Caco-2 (cell line): ENCODE results near the gene ATP5PD. TPM values are rescaled to one million over a fixed set of nuclear protein-coding genes. Genes with fewer than 3 reads are reported as not detected.

Experiments
- BruUV-seq: library from RNA; stranded (reverse); fragments of 400-500 nt; replicated peaks from 2 replicates; lab custom pipeline; 2021; lab: Mats Ljungman, UMichigan
- CTCF ChIA-PET: fragments of 300-600 bp; sonication (Branson Sonifier 250); formaldehyde crosslinking; loops from one replicate; lab custom pipeline; 2022; ENCODE audit warnings: antibody characterized with exemption; lab: Charles Lee
- POLR2A ChIA-PET: fragments of 300-600 bp; sonication (Branson Sonifier 250); formaldehyde crosslinking; loops from one replicate; lab custom pipeline; 2022; ENCODE audit warnings: antibody characterized with exemption; lab: Charles Lee
- DNase-seq, 2 experiments: peaks; one replicate each; pipeline versions ENCODE4 v3.0.0 to v3.0.0-alpha.2; 2020 to 2022
- H3K27me3 ChIP-seq: replicated peaks from 2 replicates; pipeline ENCODE4 v1.6.0; 2011; ENCODE audit warnings: low read length; ENCODE audit not compliant: control insufficient read depth, insufficient read depth
- H3K36me3 ChIP-seq: 2 replicates; pipeline ENCODE4 v1.5.1; 2011; ENCODE audit warnings: low read length; ENCODE audit not compliant: control insufficient read depth, insufficient read depth
- H3K4me1 ChIP-seq: fragments of 250-450 bp; sonication (Bioruptor Pico); 2 replicates; pipeline ENCODE4 v1.5.1; 2020; ENCODE audit warnings: mild to moderate bottlenecking
- H3K4me3 ChIP-seq: 2 replicates; pipeline ENCODE4 v1.5.1; 2011; ENCODE audit warnings: low read depth, mild to moderate bottlenecking, control low read depth, low read length
- H3K9me3 ChIP-seq: fragments of 250-450 bp; sonication (Bioruptor Pico); 2 replicates; pipeline ENCODE4 v1.5.1; 2020; ENCODE audit warnings: mild to moderate bottlenecking, moderate library complexity
- H3K27ac Mint-ChIP-seq: one replicate; pipeline ENCODE4 v1.8.0; 2022; ENCODE audit warnings: mixed read lengths; ENCODE audit not compliant: unreplicated experiment
- H3K27me3 Mint-ChIP-seq: one replicate; pipeline ENCODE4 v1.8.0; 2022; ENCODE audit warnings: mixed read lengths; ENCODE audit not compliant: insufficient read depth, unreplicated experiment
- H3K36me3 Mint-ChIP-seq: one replicate; pipeline ENCODE4 v1.8.0; 2022; ENCODE audit warnings: mild to moderate bottlenecking, mixed read lengths; ENCODE audit not compliant: insufficient read depth, unreplicated experiment
- H3K4me1 Mint-ChIP-seq: one replicate; pipeline ENCODE4 v1.8.0; 2022; ENCODE audit warnings: low read depth, mixed read lengths; ENCODE audit not compliant: unreplicated experiment
- H3K4me3 Mint-ChIP-seq: one replicate; pipeline ENCODE4 v1.8.0; 2022; ENCODE audit warnings: mild to moderate bottlenecking, moderate library complexity, mixed read lengths; ENCODE audit not compliant: unreplicated experiment
- H3K9me3 Mint-ChIP-seq: one replicate; pipeline ENCODE4 v1.8.0; 2022; ENCODE audit warnings: mixed read lengths; ENCODE audit not compliant: unreplicated experiment
- intact Hi-C: fragments of 100-400 bp; cut with micrococcal nuclease; formaldehyde crosslinking; loops from one replicate; pipeline ENCODE4 v1.10.0; 2022; ENCODE audit not compliant: unreplicated experiment
- total RNA-seq: library from RNA; stranded (reverse); gene quantifications from 2 replicates; pipeline ENCODE4 v1.2.3, GENCODE V29; 2022
- TF ChIP-seq, protein P1 (sequence below), 2 experiments: fragments of 200-600 bp in 1 of 2; IDR thresholded peaks; 1 replicate in 1 of 2; 2 replicates in 1 of 2; pipeline versions ENCODE4 v1.5.1 to v1.8.0; 2011 to 2022; ENCODE audit warnings: antibody characterized with exemption in 1 of 2, control low read depth in 1 of 2, inconsistent platforms in 1 of 2, low read depth in 1 of 2, low read length in 1 of 2, mild to moderate bottlenecking in 1 of 2, moderate library complexity in 1 of 2; ENCODE audit not compliant: insufficient read depth in 1 of 2, severe bottlenecking in 1 of 2, unreplicated experiment in 1 of 2

Gene ATP5PD
- total RNA-seq, 1 experiment from 2014 or later: 316 TPM

DNA sequence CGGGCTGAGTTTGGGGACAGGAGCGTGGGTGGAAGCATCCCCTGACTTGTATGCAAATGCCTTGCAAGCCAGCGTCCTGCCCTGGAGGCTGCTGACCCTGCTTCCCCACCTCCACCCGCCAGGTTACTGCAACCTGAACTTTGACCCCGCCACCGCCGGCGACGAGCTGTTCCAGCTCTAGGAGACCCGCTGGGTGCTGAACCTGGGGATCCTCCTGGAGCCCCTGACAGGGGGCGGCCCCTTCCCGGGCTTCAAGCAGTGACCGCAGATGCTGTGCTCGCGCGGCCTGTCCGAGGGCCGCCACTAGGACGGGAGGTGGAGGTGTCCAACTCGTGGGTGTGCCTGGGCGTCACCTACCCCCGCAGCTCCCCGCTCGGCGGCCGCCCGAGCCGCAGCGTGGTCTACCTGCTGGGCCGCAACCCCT is 30.3 kb upstream of the ATP5PD start:
- TF ChIP-seq, protein P1, sequence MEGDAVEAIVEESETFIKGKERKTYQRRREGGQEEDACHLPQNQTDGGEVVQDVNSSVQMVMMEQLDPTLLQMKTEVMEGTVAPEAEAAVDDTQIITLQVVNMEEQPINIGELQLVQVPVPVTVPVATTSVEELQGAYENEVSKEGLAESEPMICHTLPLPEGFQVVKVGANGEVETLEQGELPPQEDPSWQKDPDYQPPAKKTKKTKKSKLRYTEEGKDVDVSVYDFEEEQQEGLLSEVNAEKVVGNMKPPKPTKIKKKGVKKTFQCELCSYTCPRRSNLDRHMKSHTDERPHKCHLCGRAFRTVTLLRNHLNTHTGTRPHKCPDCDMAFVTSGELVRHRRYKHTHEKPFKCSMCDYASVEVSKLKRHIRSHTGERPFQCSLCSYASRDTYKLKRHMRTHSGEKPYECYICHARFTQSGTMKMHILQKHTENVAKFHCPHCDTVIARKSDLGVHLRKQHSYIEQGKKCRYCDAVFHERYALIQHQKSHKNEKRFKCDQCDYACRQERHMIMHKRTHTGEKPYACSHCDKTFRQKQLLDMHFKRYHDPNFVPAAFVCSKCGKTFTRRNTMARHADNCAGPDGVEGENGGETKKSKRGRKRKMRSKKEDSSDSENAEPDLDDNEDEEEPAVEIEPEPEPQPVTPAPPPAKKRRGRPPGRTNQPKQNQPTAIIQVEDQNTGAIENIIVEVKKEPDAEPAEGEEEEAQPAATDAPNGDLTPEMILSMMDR (IDR thresholded peaks at IDR 0.05; ENCODE audit: insufficient read depth in 1 of 2, low read depth in 1 of 2, low read length in 1 of 2, severe bottlenecking in 1 of 2, unreplicated experiment in 1 of 2): peak in 1 of 2 experiments; percentile 15
- CTCF ChIA-PET: interaction anchor here (0.6 to 1.6 kb wide), 10 partner anchors 10 to 144 kb away, joined by 3 to 10 read pairs (median 6); partner anchors contain the start of genes ARMC7 and SLC16A5
- POLR2A ChIA-PET: interaction anchor here (0.5 to 2.2 kb wide), 15 partner anchors 11 to 125 kb away, joined by 3 to 45 read pairs (median 4); partner anchors contain the start of genes ARMC7, ATP5PD, JPT1 and KCTD2

GRCh38 chr17:75075597-75076336 is 29.0 kb upstream of the ATP5PD start:
- peaks cover 11% of the 10 kb centered on the region for H3K36me3 Mint-ChIP-seq
- no TSS peak for BruUV-seq
- no peak overlapping the region for H3K4me3 Mint-ChIP-seq
- H3K9me3 Mint-ChIP-seq: no peaks in the 10 kb centered on the region
- no peak overlapping the region for H3K4me3 ChIP-seq
- no peaks in the 10 kb centered on the region for H3K36me3 ChIP-seq
- TF ChIP-seq, protein P1 (IDR thresholded peaks at IDR 0.05; ENCODE audit: insufficient read depth in 1 of 2, low read depth in 1 of 2, low read length in 1 of 2, severe bottlenecking in 1 of 2, unreplicated experiment in 1 of 2): no peak
- peak overlapping the region; percentile 79 for H3K27ac Mint-ChIP-seq
- ChIA-PET POLR2A (interaction anchor here (0.6 to 2.2 kb wide), 3 partner anchors 12 to 27 kb away, joined by 4 to 45 read pairs (median 5); partner anchors contain the start of gene SLC16A5), CTCF (interaction anchor here (0.6 to 1.6 kb wide), 6 partner anchors 30 to 115 kb away, joined by 3 to 8 read pairs (median 5); no protein-coding TSS in a partner anchor)
- H3K9me3 ChIP-seq: no peaks in the 10 kb centered on the region
- H3K4me1 ChIP-seq: peaks cover 32% of the 10 kb centered on the region
- no peaks in the 10 kb centered on the region for H3K27me3 Mint-ChIP-seq
- intact Hi-C loops: loop anchor here (2.0 kb wide), 2 partner anchors 29 to 41 kb away; no protein-coding TSS in a partner anchor
- H3K27me3 ChIP-seq: no peaks in the 10 kb centered on the region
- H3K4me1 Mint-ChIP-seq: peaks cover 20% of the 10 kb centered on the region
- no peak for DNase-seq

More for the DNA sequence above, 30.3 kb upstream of the ATP5PD start:
- TSS peak; percentile 45 for BruUV-seq
- DNase-seq: peak; percentile 94
- H3K4me1 ChIP-seq: peaks cover 32% of the 10 kb centered on the region
- Mint-ChIP-seq H3K4me3 (peak overlapping the region; percentile 95), H3K27ac (peak overlapping the region; percentile 93), H3K4me1 (peaks cover 17% of the 10 kb centered on the region), H3K27me3 (no peaks in the 10 kb centered on the region), H3K36me3 (peaks cover 11% of the 10 kb centered on the region), H3K9me3 (no peaks in the 10 kb centered on the region)
- H3K27me3 ChIP-seq: no peaks in the 10 kb centered on the region
- no peaks in the 10 kb centered on the region for H3K9me3 ChIP-seq
- H3K36me3 ChIP-seq: no peaks in the 10 kb centered on the region
- H3K4me3 ChIP-seq: peak overlapping the region; percentile 54
- intact Hi-C loops: loop anchor here (1.0 to 2.0 kb wide), 3 partner anchors 10 to 42 kb away; partner anchors contain the start of gene SLC16A5

GRCh38 chr17:75074532-75074931 is 27.8 kb upstream of the ATP5PD start:
- BruUV-seq: no TSS peak
- TF ChIP-seq, protein P1 (IDR thresholded peaks at IDR 0.05; ENCODE audit: insufficient read depth in 1 of 2, low read depth in 1 of 2, low read length in 1 of 2, severe bottlenecking in 1 of 2, unreplicated experiment in 1 of 2): no peak
- intact Hi-C loops: no loop called here
- Histone ChIP-seq H3K27me3 (no peaks in the 10 kb centered on the region), H3K36me3 (no peaks in the 10 kb centered on the region), H3K4me1 (peaks cover 26% of the 10 kb centered on the region), H3K9me3 (no peaks in the 10 kb centered on the region), H3K4me3 (no peak overlapping the region)
- ChIA-PET CTCF (interaction anchor here (1.0 to 1.9 kb wide), 4 partner anchors 13 to 40 kb away, joined by 5 to 13 read pairs (median 6); partner anchors contain the start of gene SLC16A5), POLR2A (interaction anchor here (0.6 to 1.4 kb wide), 2 partner anchors 35 to 129 kb away, joined by 3 to 4 read pairs; partner anchors contain the start of gene ARMC7)
- peaks cover 11% of the 10 kb centered on the region for H3K36me3 Mint-ChIP-seq
- H3K27ac Mint-ChIP-seq: no peak overlapping the region
- no peaks in the 10 kb centered on the region for H3K27me3 Mint-ChIP-seq
- H3K4me1 Mint-ChIP-seq: peaks cover 20% of the 10 kb centered on the region
- no peak overlapping the region for H3K4me3 Mint-ChIP-seq
- H3K9me3 Mint-ChIP-seq: no peaks in the 10 kb centered on the region
- DNase-seq: no peak
